Fibroblast of villous mesenchyme (primary cell): Measurements from ENCODE around the gene CMTR1. TPM values are rescaled to one million over a fixed set of nuclear protein-coding genes. Genes with fewer than 3 reads are reported as not detected.
A peak's percentile ranks its signal among the peaks of the same experiment; 100 is the strongest.

Experiments
- DNase-seq: peaks from one replicate; pipeline ENCODE4 v3.0.0-alpha.2; 2010; ENCODE audit warnings: low read depth
- H3K4me3 ChIP-seq: 2 replicates; pipeline ENCODE4 v1.5.1; 2011; ENCODE audit warnings: low read depth, mild to moderate bottlenecking, low read length
- CTCF ChIP-seq: IDR thresholded peaks from 2 replicates; pipeline ENCODE4 v1.5.1; 2012; ENCODE audit warnings: low read depth, mild to moderate bottlenecking, low read length; ENCODE audit not compliant: insufficient read depth
- total RNA-seq: library from RNA; depleted of rRNA; stranded (reverse); fragments of >200 nt; gene quantifications from 2 replicates; pipeline ENCODE4 v1.2.3, GENCODE V29; 2012

CMTR1 gene
- total RNA-seq, 1 donor: 49.7 TPM

DNA sequence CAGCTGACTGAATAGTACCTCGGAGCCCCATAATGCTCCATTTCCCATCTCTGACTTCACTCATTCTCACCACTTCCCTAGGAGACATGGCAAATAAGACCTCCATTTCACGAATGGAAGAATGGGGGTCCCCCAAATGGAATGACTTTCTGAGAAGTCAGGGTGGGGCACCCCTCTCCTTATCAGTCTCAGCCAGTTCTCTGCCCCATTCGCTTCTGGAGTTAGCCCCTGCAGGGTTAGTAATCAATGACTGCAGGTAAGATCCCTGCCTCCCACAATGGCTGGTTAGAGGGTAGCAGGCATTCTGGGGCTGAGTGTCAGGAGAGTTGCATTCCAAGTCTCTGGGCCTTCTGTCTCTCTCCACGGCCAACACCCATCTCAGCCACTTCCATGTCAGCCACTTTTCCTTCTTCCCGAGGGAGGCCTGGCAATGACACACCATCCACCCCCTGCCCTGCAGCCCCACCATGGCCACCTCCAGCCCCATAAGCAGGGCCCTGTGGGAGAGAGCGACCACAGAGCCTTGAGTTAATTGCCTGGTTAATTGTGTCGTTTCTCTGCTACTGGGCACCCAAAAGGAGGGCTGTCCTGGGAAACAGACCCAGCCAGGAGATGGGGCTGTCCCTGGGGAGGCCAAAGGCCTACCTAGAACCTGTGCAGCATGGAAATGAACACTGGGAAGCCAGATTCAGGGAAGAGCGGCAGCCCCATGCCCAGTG, 53.3 kb downstream of the CMTR1 start:
- no peak for TF ChIP-seq CTCF
- DNase-seq: no peak
- H3K4me3 ChIP-seq: no peak overlapping the region

GRCh38 chr6:37487591-37488380, 54.8 kb downstream of the CMTR1 start:
- no peak overlapping the region for H3K4me3 ChIP-seq
- no peak for TF ChIP-seq CTCF
- DNase-seq: no peak

DNA sequence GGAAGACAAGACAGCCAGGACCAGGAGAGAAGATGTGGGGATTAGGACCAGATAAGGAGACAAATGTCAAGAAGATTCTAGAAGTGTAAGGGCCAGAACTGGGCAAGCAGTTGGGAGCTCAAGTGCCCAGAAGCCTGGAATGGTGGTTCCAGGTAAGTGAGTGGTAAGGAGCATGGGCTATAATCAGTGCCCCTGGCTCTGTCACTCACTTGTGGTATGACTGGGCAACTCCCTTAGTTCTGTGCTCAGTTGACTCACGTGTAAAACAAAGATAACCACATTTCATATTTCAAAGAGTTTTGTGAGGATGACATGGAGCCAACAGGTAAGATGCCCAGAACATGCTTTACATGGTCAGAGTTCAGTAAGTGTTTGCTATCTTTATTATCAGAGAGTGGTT, 55.5 kb downstream of the CMTR1 start:
- TF ChIP-seq CTCF: no peak
- no peak overlapping the region for H3K4me3 ChIP-seq
- DNase-seq: no peak

DNA sequence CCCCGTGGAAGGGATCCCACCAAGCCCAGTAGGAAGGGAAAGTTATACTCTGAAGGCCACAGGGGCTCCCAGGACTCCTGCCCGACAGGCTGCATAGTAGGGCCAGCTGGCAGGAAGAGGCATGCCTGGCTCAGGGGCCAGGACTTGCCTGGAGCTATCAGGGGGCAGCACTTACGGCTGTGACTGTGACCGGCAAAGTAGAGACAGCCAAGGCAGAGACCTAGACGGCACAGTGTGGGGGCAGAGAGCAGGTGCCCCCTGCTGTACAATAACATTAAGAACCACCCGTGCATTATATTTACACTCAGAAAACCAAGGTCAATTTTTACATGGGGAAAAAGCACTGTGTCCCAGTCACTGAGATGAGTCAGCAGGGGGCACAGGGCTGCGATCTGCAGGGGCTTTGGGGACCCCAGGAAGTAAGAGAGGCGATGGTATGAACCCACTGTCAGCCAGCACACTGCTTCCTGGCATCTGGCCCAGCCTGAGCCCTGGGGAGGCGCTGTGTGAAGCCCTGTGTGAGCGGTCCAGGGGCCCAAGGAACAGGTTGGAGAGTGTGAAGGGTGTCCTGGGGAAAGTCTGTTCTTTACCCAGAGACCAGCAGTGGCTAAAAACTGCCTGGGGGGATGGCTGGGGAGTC, 56.8 kb downstream of the CMTR1 start:
- DNase-seq: no peak
- H3K4me3 ChIP-seq: no peak overlapping the region
- TF ChIP-seq CTCF: peak; percentile 16

DNA sequence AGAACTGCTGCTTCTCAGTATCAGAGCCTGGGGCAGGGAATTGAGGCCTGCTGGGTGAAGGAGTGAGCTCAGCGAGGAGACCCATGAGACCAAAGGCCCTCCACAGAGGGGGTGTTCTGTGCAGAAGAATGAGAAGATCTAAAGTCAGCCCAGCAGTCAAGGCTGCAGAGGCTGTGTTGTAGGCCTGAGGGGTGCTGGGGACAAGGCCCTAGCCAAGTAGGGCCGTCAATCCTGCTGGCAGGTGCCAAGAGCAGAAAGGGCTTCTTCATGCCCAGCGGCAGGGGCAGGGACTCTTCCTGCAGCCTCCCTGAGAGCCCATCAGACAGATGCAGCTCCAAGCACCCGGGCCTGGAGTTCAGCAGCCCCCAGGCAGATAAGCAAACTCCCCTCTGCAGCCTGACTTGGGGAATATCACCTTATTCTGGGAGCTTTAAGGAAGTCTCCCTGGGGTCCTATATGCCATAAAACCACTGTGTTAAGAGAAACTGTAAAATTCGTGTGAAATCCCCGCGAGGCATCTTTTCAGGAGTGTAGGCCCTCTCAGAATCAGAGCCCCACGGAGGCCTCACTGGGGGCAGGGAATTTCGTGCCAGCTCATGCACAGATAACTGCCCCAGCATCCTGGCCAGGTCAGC, 57.6 kb downstream of the CMTR1 start:
- DNase-seq: no peak
- H3K4me3 ChIP-seq: no peak overlapping the region
- TF ChIP-seq CTCF: no peak

DNA sequence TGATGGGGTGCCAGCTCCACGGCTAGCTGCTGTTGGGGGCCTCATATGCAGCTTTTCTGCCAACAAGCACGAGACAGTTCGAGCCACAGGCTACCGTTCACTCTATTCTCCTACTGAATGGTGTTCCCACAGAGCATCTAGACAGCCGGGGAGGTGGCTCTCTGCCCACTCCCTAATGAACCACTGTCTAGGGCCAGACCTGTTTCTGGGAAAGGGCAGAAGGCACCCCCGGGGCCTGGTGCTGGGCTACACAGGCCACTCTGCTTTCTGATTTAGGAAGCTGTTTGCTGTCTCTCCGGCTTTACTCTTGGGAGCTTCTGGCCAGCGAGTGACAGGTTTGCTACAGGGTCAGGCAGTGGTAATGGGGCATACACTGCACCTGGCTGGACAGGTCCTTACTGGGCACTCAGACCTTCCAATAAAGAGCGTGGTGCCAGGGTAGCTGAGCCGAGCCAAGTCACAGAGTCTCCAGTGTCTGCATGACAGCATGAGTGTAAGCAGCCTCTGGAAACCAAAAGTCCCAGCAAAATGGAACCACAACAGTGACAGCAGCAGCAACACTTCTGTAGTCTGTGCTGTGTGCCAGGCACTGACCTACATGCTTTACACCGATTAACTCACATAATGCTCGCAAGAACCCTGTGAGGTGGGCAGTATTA, 58.3 kb downstream of the CMTR1 start:
- TF ChIP-seq CTCF: no peak
- no peak overlapping the region for H3K4me3 ChIP-seq
- no peak for DNase-seq
